Activated naive CD8-positive, alpha-beta T cell (primary cell): ENCODE results near the gene TMEM235.

Experiments
- H3K27ac Mint-ChIP-seq: one replicate; pipeline ENCODE4 v1.8.0; 2021; ENCODE audit warnings: mixed read lengths
- H3K27me3 Mint-ChIP-seq: one replicate; pipeline ENCODE4 v1.8.0; 2021; ENCODE audit warnings: mixed read lengths
- H3K36me3 Mint-ChIP-seq: one replicate; pipeline ENCODE4 v1.8.0; 2021; ENCODE audit warnings: mixed read lengths
- H3K4me1 Mint-ChIP-seq: one replicate; pipeline ENCODE4 v1.8.0; 2021; ENCODE audit warnings: low read depth, mixed read lengths
- H3K4me3 Mint-ChIP-seq: one replicate; pipeline ENCODE4 v1.8.0; 2021; ENCODE audit warnings: mild to moderate bottlenecking, mixed read lengths
- H3K9me3 Mint-ChIP-seq: one replicate; pipeline ENCODE4 v1.8.0; 2021; ENCODE audit warnings: low read depth, mixed read lengths

Gene TMEM235

GRCh38 chr17:78230996-78231935 is at the start of gene TMEM235:
TMEM235 (plus strand) TSS chr17:78231631; CDS start chr17:78232024, 393 bp downstream.
- H3K4me3 Mint-ChIP-seq, result no peak within 1 kb of the TSS
- H3K4me1 Mint-ChIP-seq, result peaks cover 8% of the 10 kb centered on the region
- H3K9me3 Mint-ChIP-seq, result no peaks in the 10 kb centered on the region
- no peaks in the 10 kb centered on the region for H3K36me3 Mint-ChIP-seq
- H3K27ac Mint-ChIP-seq, result no peak within 1 kb of the TSS
- H3K27me3 Mint-ChIP-seq, result peaks cover 11% of the 10 kb centered on the region

- Mint-ChIP-seq H3K4me3 (no peak overlapping the region), H3K36me3 (no peaks in the 10 kb centered on the region), H3K4me1 (peaks cover 5% of the 10 kb centered on the region), H3K27me3 (no peaks in the 10 kb centered on the region), H3K27ac (no peak overlapping the region), H3K9me3 (no peaks in the 10 kb centered on the region)
These were observed 48.9 kb upstream of the TMEM235 start for GRCh38 chr17:78182504-78182903.

GRCh38 chr17:78183916-78184315 is 47.5 kb upstream of the TMEM235 start:
- H3K9me3 Mint-ChIP-seq, result no peaks in the 10 kb centered on the region
- peaks cover 9% of the 10 kb centered on the region for H3K4me1 Mint-ChIP-seq
- H3K4me3 Mint-ChIP-seq, result no peak overlapping the region
- H3K27ac Mint-ChIP-seq, result no peak overlapping the region
- no peaks in the 10 kb centered on the region for H3K36me3 Mint-ChIP-seq
- no peaks in the 10 kb centered on the region for H3K27me3 Mint-ChIP-seq

- H3K36me3 Mint-ChIP-seq, result no peaks in the 10 kb centered on the region
- no peaks in the 10 kb centered on the region for H3K9me3 Mint-ChIP-seq
- no peak overlapping the region for H3K27ac Mint-ChIP-seq
- no peak overlapping the region for H3K4me3 Mint-ChIP-seq
- peaks cover 9% of the 10 kb centered on the region for H3K4me1 Mint-ChIP-seq
- H3K27me3 Mint-ChIP-seq, result no peaks in the 10 kb centered on the region
These were observed 47.1 kb upstream of the TMEM235 start for GRCh38 chr17:78184351-78184750.

GRCh38 chr17:78184868-78185267 is 46.6 kb upstream of the TMEM235 start:
- Mint-ChIP-seq H3K27me3 (no peaks in the 10 kb centered on the region), H3K4me3 (peak overlapping the region; percentile 1), H3K36me3 (no peaks in the 10 kb centered on the region), H3K27ac (no peak overlapping the region), H3K9me3 (no peaks in the 10 kb centered on the region), H3K4me1 (peaks cover 9% of the 10 kb centered on the region)

- H3K27me3 Mint-ChIP-seq, result no peaks in the 10 kb centered on the region
These were observed 45.3 kb upstream of the TMEM235 start for GRCh38 chr17:78185981-78186691.

GRCh38 chr17:78186692-78187595 is 44.5 kb upstream of the TMEM235 start, which contains the start of the genes AFMID and TK1:
AFMID (plus strand) TSS chr17:78187362; CDS start chr17:78187371, 9 bp downstream.
TK1 (minus strand) TSS chr17:78187052; CDS start chr17:78186994, 58 bp downstream.
- Mint-ChIP-seq H3K27ac (peak within 1 kb of the TSS; percentile 64), H3K4me3 (peak within 1 kb of the TSS; percentile 90), H3K36me3 (no peaks in the 10 kb centered on the region), H3K4me1 (peaks cover 12% of the 10 kb centered on the region), H3K27me3 (no peaks in the 10 kb centered on the region), H3K9me3 (no peaks in the 10 kb centered on the region)

More at GRCh38 chr17:78185981-78186691, 45.3 kb upstream of the TMEM235 start:
- Mint-ChIP-seq H3K27ac (peak overlapping the region; percentile 61), H3K36me3 (no peaks in the 10 kb centered on the region), H3K4me3 (peak overlapping the region; percentile 80), H3K9me3 (no peaks in the 10 kb centered on the region), H3K4me1 (peaks cover 12% of the 10 kb centered on the region)

- H3K9me3 Mint-ChIP-seq, result no peaks in the 10 kb centered on the region
- no peaks in the 10 kb centered on the region for H3K27me3 Mint-ChIP-seq
- H3K27ac Mint-ChIP-seq, result no peak overlapping the region
- H3K4me1 Mint-ChIP-seq, result no peaks in the 10 kb centered on the region
- H3K36me3 Mint-ChIP-seq, result no peaks in the 10 kb centered on the region
- no peak overlapping the region for H3K4me3 Mint-ChIP-seq
These were observed 34.7 kb upstream of the TMEM235 start for GRCh38 chr17:78196716-78197115.

- H3K27ac Mint-ChIP-seq, result no peak overlapping the region
- no peaks in the 10 kb centered on the region for H3K9me3 Mint-ChIP-seq
- no peaks in the 10 kb centered on the region for H3K4me1 Mint-ChIP-seq
- no peaks in the 10 kb centered on the region for H3K27me3 Mint-ChIP-seq
- H3K4me3 Mint-ChIP-seq, result no peak overlapping the region
- no peaks in the 10 kb centered on the region for H3K36me3 Mint-ChIP-seq
These were observed 34.1 kb upstream of the TMEM235 start for GRCh38 chr17:78197147-78197832.

- H3K4me3 Mint-ChIP-seq, result no peak overlapping the region
These were observed 31.0 kb upstream of the TMEM235 start for GRCh38 chr17:78200451-78200850.

GRCh38 chr17:78202666-78203065 is 28.8 kb upstream of the TMEM235 start:
- no peaks in the 10 kb centered on the region for H3K27me3 Mint-ChIP-seq
- H3K36me3 Mint-ChIP-seq, result peaks cover 3% of the 10 kb centered on the region
- no peak overlapping the region for H3K27ac Mint-ChIP-seq
- H3K4me1 Mint-ChIP-seq, result no peaks in the 10 kb centered on the region
- no peaks in the 10 kb centered on the region for H3K9me3 Mint-ChIP-seq
- H3K4me3 Mint-ChIP-seq, result no peak overlapping the region

More at GRCh38 chr17:78200451-78200850, 31.0 kb upstream of the TMEM235 start:
- Mint-ChIP-seq H3K27me3 (no peaks in the 10 kb centered on the region), H3K27ac (no peak overlapping the region), H3K4me1 (no peaks in the 10 kb centered on the region), H3K9me3 (no peaks in the 10 kb centered on the region), H3K36me3 (peaks cover 3% of the 10 kb centered on the region)

GRCh38 chr17:78204387-78205123 is 26.9 kb upstream of the TMEM235 start:
- Mint-ChIP-seq H3K36me3 (peaks cover 3% of the 10 kb centered on the region), H3K4me1 (no peaks in the 10 kb centered on the region), H3K4me3 (no peak overlapping the region), H3K9me3 (no peaks in the 10 kb centered on the region), H3K27ac (no peak overlapping the region), H3K27me3 (no peaks in the 10 kb centered on the region)

- H3K9me3 Mint-ChIP-seq, result no peaks in the 10 kb centered on the region
- H3K4me3 Mint-ChIP-seq, result no peak overlapping the region
- no peaks in the 10 kb centered on the region for H3K4me1 Mint-ChIP-seq
- no peaks in the 10 kb centered on the region for H3K27me3 Mint-ChIP-seq
- H3K36me3 Mint-ChIP-seq, result peaks cover 3% of the 10 kb centered on the region
- no peak overlapping the region for H3K27ac Mint-ChIP-seq
These were observed 26.2 kb upstream of the TMEM235 start for GRCh38 chr17:78205124-78205775.
